Tibial artery (tissue), 4 donors: ENCODE results near the gene ERMARD.
A peak's percentile ranks its signal among the peaks of the same experiment; 100 is the strongest.

Source experiments
- DNase-seq, 2 donors: peaks; one replicate each; pipeline ENCODE4 v3.0.0-alpha.2; 2019
- H3K27ac ChIP-seq, 2 donors: fragments of 200-600 bp; sonication (generic) in 1 of 2; 1 replicate in 1 of 2; 2 replicates in 1 of 2; pipeline ENCODE4 v1.5.1; 2018 to 2019; ENCODE audit warnings: mild to moderate bottlenecking in 1 of 2
- H3K27me3 ChIP-seq, 2 donors: fragments of 200-600 bp; sonication (generic) in 1 of 2; one replicate each; pipeline versions ENCODE4 v1.5.1 to v1.6.0; 2016 to 2019
- H3K36me3 ChIP-seq, 3 donors: fragments of 200-600 bp; sonication (generic) in 2 of 3; one replicate each; pipeline ENCODE4 v1.5.1; 2016 to 2019; ENCODE audit warnings: mild to moderate bottlenecking in 2 of 3
- H3K4me1 ChIP-seq, 4 donors: fragments of 200-600 bp; sonication (generic) in 2 of 4; 1 replicate in 3 of 4; 2 replicates in 1 of 4; pipeline ENCODE4 v1.5.1; 2016 to 2019
- H3K4me3 ChIP-seq, 2 donors: fragments of 200-600 bp; sonication (generic) in 1 of 2; 1 replicate in 1 of 2; 2 replicates in 1 of 2; pipeline ENCODE4 v1.5.1; 2018 to 2019; ENCODE audit warnings: mild to moderate bottlenecking in 2 of 2
- H3K9me3 ChIP-seq, 3 donors: fragments of 200-600 bp; sonication (generic) in 1 of 3; one replicate each; pipeline ENCODE4 v1.5.1; 2016 to 2019
- intact Hi-C: fragments of 100-400 bp; cut with DNase I; formaldehyde crosslinking; loops from one replicate; pipeline ENCODE4 v1.15.0; 2023; ENCODE audit warnings: low total_unique reads
- TF ChIP-seq, protein P1 (sequence below), 2 experiments: fragments of 200-600 bp in 1 of 2; fragments of 450-650 bp in 1 of 2; IDR thresholded peaks; one replicate each; pipeline ENCODE4 v1.5.1; 2017 to 2019; ENCODE audit warnings: antibody characterized with exemption in 2 of 2, mild to moderate bottlenecking in 1 of 2, moderate library complexity in 1 of 2

The ERMARD gene

DNA sequence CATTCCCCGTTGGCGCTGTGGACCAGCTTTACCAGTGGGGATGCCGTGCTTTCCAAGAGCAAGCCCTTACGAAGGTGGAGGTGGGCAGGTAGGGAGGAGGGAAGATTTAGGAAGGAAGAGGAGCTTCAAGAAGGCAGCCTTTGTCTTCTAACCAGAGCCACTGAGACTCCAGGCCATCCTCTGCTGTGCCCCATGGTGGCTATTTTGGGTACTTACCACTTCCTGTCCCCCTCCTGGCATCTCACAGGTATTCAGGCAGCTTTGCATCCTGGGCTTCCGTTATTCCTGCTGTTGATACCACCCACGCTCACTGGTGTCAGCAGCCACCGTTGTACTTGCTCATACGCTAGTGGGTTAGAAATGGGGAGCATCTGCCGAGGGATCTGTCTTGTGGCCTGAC, 22.9 kb downstream of the ERMARD start:
- Histone ChIP-seq H3K36me3 (peaks cover 44 to 87% (median 64%) of the 10 kb centered on the region in 3 donors), H3K9me3 (no peaks in the 10 kb centered on the region), H3K27me3 (no peaks in the 10 kb centered on the region), H3K4me1 (no peaks in the 10 kb centered on the region), H3K4me3 (no peak overlapping the region), H3K27ac (no peak overlapping the region)
- intact Hi-C loops, result no loop called here
- peak in 1 of 2 donors; percentile 48 for DNase-seq
- TF ChIP-seq, protein P1, sequence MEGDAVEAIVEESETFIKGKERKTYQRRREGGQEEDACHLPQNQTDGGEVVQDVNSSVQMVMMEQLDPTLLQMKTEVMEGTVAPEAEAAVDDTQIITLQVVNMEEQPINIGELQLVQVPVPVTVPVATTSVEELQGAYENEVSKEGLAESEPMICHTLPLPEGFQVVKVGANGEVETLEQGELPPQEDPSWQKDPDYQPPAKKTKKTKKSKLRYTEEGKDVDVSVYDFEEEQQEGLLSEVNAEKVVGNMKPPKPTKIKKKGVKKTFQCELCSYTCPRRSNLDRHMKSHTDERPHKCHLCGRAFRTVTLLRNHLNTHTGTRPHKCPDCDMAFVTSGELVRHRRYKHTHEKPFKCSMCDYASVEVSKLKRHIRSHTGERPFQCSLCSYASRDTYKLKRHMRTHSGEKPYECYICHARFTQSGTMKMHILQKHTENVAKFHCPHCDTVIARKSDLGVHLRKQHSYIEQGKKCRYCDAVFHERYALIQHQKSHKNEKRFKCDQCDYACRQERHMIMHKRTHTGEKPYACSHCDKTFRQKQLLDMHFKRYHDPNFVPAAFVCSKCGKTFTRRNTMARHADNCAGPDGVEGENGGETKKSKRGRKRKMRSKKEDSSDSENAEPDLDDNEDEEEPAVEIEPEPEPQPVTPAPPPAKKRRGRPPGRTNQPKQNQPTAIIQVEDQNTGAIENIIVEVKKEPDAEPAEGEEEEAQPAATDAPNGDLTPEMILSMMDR (IDR thresholded peaks at IDR 0.05), result no peak

DNA sequence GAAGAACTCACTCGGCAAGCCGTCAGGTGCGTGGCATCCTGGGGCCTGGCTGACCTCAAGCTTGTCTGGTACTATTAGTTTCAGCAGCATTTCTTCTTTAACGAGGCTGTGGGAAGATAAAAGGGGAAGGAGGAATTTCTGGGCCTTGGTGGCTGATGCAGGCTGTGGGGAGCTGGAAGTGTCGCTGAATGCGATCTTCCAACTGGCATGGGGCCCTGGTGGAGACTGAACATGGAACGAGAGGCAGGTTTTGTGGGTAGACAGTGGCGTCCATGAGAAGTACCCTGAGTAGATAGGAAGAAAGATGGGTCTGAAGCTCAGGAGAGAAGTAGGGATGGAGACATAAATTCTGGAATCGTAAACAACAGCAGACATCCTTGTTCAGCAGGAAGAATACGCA, 23.9 kb downstream of the ERMARD start:
- DNase-seq, result peak in 1 of 2 donors; percentile 51
- intact Hi-C loops, result no loop called here
- TF ChIP-seq, protein P1 (IDR thresholded peaks at IDR 0.05), result no peak
- Histone ChIP-seq H3K9me3 (no peaks in the 10 kb centered on the region), H3K4me1 (no peaks in the 10 kb centered on the region), H3K36me3 (peaks cover 49 to 87% (median 72%) of the 10 kb centered on the region in 3 donors), H3K27me3 (no peaks in the 10 kb centered on the region), H3K27ac (no peak overlapping the region), H3K4me3 (no peak overlapping the region)

DNA sequence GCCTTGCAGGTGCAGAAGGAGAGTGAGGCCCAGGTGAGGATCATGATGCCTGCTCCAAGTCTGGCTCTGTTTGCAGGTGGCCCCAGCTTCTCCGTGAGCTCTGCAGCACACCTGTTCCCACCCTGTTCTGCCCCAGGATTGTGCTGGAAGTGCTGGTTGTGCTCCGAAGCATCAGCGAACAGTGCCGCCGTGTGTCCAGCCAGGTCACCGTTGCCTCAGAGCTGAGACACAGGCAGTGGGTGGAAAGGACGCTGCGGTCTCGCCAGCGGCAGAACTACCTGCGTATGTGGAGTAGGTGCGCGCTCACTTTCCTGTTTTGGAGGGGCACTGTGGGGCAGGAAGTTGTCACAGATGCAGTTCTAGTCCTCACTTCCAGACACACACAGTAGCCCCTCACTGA, 25.0 kb downstream of the ERMARD start:
- no peaks in the 10 kb centered on the region for H3K4me1 ChIP-seq
- H3K9me3 ChIP-seq, result no peaks in the 10 kb centered on the region
- no peak overlapping the region for H3K27ac ChIP-seq
- intact Hi-C loops, result no loop called here
- H3K27me3 ChIP-seq, result no peaks in the 10 kb centered on the region
- no peak overlapping the region for H3K4me3 ChIP-seq
- TF ChIP-seq, protein P1 (IDR thresholded peaks at IDR 0.05), result no peak
- H3K36me3 ChIP-seq, result peaks cover 51 to 89% (median 81%) of the 10 kb centered on the region in 3 donors
- DNase-seq, result peak in 1 of 2 donors; percentile 48

DNA sequence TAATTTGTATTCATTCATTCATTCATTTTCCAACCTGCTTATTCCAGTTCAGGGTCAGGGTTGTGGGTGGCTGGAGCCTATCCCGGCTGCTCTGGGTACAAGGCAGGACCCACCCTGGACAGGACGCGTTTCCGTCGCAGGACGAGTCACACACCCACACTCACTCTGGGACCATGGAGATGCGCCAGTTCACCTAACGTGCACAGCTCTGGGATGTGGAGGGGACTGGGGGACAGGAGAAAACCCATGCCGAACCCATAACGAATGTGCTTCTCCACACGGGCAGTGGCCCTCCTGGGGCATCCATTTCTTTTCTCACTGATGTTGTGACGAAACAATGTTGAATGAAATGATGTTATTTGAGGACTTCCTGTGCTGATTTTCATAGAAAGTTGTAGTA, 26.5 kb downstream of the ERMARD start:
- DNase-seq, result peak in 1 of 2 donors; percentile 32
- no peaks in the 10 kb centered on the region for H3K4me1 ChIP-seq
- intact Hi-C loops, result no loop called here
- peaks cover 42 to 85% (median 72%) of the 10 kb centered on the region in 3 donors for H3K36me3 ChIP-seq
- no peak overlapping the region for H3K4me3 ChIP-seq
- TF ChIP-seq, protein P1 (IDR thresholded peaks at IDR 0.05), result no peak
- H3K27ac ChIP-seq, result no peak overlapping the region
- no peaks in the 10 kb centered on the region for H3K27me3 ChIP-seq
- H3K9me3 ChIP-seq, result no peaks in the 10 kb centered on the region

DNA sequence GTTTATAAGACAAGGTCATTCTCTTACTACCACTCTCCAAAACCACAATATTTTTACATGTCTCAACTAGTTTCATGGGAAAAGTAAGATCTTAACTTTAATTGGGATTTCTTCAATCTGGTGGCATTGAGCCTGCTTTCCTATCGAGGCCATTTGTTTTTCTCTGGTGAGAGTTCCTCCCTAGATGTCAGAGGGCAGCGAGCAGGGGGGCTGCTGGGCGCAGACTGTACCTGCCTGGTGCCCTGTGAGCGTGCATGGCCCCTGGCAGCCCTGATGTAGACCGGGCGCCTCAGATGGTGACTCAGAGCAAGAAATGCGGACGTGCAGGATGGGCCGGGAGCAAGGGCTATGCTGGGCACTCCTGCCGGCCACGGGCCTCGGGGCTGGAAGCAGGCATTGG, 27.2 kb downstream of the ERMARD start:
- Histone ChIP-seq H3K36me3 (peaks cover 42 to 87% (median 65%) of the 10 kb centered on the region in 3 donors), H3K4me1 (no peaks in the 10 kb centered on the region), H3K27ac (no peak overlapping the region), H3K27me3 (no peaks in the 10 kb centered on the region), H3K4me3 (no peak overlapping the region), H3K9me3 (no peaks in the 10 kb centered on the region)
- TF ChIP-seq, protein P1 (IDR thresholded peaks at IDR 0.05), result no peak
- peak in 1 of 2 donors; percentile 48 for DNase-seq
- intact Hi-C loops, result no loop called here
